Globus pallidus (tissue), 1 donor: ENCODE results near the gene ANTXR1.
"Not testable (repeated sequence)": the region's sequence is repeated elsewhere in the genome, so short reads cannot be mapped to it uniquely, and the experiment has no call there.

ENCODE experiments used
- DNase-seq: peaks from one replicate; pipeline ENCODE4 v3.0.0-alpha.2; 2015; ENCODE audit warnings: low spot score

ANTXR1 gene

GRCh38 chr2:69211048-69211447 is 198.1 kb downstream of the ANTXR1 start:
- no peak for DNase-seq

GRCh38 chr2:69211686-69212085 is 198.7 kb downstream of the ANTXR1 start:
- DNase-seq: no peak

- DNase-seq: no peak
These were observed 199.5 kb downstream of the ANTXR1 start for GRCh38 chr2:69212238-69213028.

- no peak for DNase-seq
These were observed 200.2 kb downstream of the ANTXR1 start for GRCh38 chr2:69213201-69213600.

- DNase-seq: no peak
These were observed 200.8 kb downstream of the ANTXR1 start for GRCh38 chr2:69213782-69214181.

- peak; percentile 13 for DNase-seq
These were observed 201.9 kb downstream of the ANTXR1 start for GRCh38 chr2:69214898-69215297.

- DNase-seq: no peak
These were observed 203.8 kb downstream of the ANTXR1 start for GRCh38 chr2:69216535-69217332.

- no peak for DNase-seq
These were observed 204.5 kb downstream of the ANTXR1 start for GRCh38 chr2:69217333-69218080.

- no peak for DNase-seq
These were observed 208.5 kb downstream of the ANTXR1 start for GRCh38 chr2:69221512-69221911.

GRCh38 chr2:69221960-69222751 is 209.2 kb downstream of the ANTXR1 start:
- DNase-seq: no peak

GRCh38 chr2:69222953-69223658 is 210.1 kb downstream of the ANTXR1 start:
- no peak for DNase-seq

GRCh38 chr2:69223759-69224511 is 211.0 kb downstream of the ANTXR1 start:
- no peak for DNase-seq

GRCh38 chr2:69224512-69224837 is 211.5 kb downstream of the ANTXR1 start:
- DNase-seq: no peak

GRCh38 chr2:69225933-69226332 is 213.0 kb downstream of the ANTXR1 start:
- no peak for DNase-seq

- DNase-seq: no peak
These were observed 213.9 kb downstream of the ANTXR1 start for GRCh38 chr2:69226903-69227302.

GRCh38 chr2:69227716-69228115 is 214.7 kb downstream of the ANTXR1 start:
- DNase-seq: no peak

GRCh38 chr2:69230946-69231345 is 218.0 kb downstream of the ANTXR1 start:
- DNase-seq: not testable (repeated sequence)

- DNase-seq: no peak
These were observed 218.8 kb downstream of the ANTXR1 start for GRCh38 chr2:69231612-69232277.

- DNase-seq: not testable (repeated sequence)
These were observed 222.9 kb downstream of the ANTXR1 start for GRCh38 chr2:69235835-69236234.
